Thoracic aorta (tissue), 2 donors: ENCODE measurements around the gene HOMER1. TPM values are rescaled to one million over a fixed set of nuclear protein-coding genes. Genes with fewer than 3 reads are reported as not detected.

Experiments
- ATAC-seq: fragments of 150-250 bp; one replicate; pipeline ENCODE4 v1.8.0; 2017; ENCODE audit warnings: low read depth; ENCODE audit not compliant: insufficient number of reproducible peaks, low FRiP score
- DNase-seq: peaks from one replicate; pipeline ENCODE4 v3.0.0-alpha.2; 2020; ENCODE audit warnings: low spot score
- H3K27ac ChIP-seq, 2 donors: fragments of 200-600 bp; sonication (generic); 1 replicate in 1 of 2; 2 replicates in 1 of 2; pipeline ENCODE4 v1.5.1; 2016; ENCODE audit warnings: mild to moderate bottlenecking in 2 of 2, moderate library complexity in 2 of 2
- H3K27me3 ChIP-seq: fragments of 200-600 bp; sonication (generic); replicated peaks from 2 replicates; pipeline ENCODE4 v1.6.0; 2016; ENCODE audit warnings: mild to moderate bottlenecking; ENCODE audit not compliant: insufficient read depth
- H3K36me3 ChIP-seq: fragments of 200-600 bp; sonication (generic); one replicate; pipeline ENCODE4 v1.5.1; 2016
- H3K4me1 ChIP-seq, 2 donors: fragments of 200-600 bp; sonication (generic); 1 replicate in 1 of 2; 2 replicates in 1 of 2; pipeline versions ENCODE4 v1.5.1 to v1.6.0; 2016; ENCODE audit warnings: low read depth in 2 of 2, mild to moderate bottlenecking in 1 of 2; ENCODE audit not compliant: control insufficient read depth in 1 of 2
- H3K4me3 ChIP-seq: fragments of 200-600 bp; sonication (generic); 2 replicates; pipeline ENCODE4 v1.5.1; 2016; ENCODE audit warnings: mild to moderate bottlenecking
- H3K9me3 ChIP-seq: fragments of 200-600 bp; sonication (generic); 2 replicates; pipeline ENCODE4 v1.5.1; 2016
- CTCF ChIP-seq: fragments of 200-600 bp; sonication (generic); IDR thresholded peaks from one replicate; pipeline ENCODE4 v1.5.1; 2019; ENCODE audit warnings: antibody characterized with exemption
- total RNA-seq, 2 donors: library from RNA; depleted of rRNA; stranded (reverse); fragments of >200 nt; gene quantifications; one replicate each; pipeline versions ENCODE4 v1.1.0 to v1.2.3, GENCODE V29; 2016

Gene HOMER1
- total RNA-seq, 2 donors from 2014 or later: 2.4 to 7.8 TPM

- Histone ChIP-seq H3K4me3 (no peak overlapping the region), H3K4me1 (peaks cover 0 to 2% of the 10 kb centered on the region in 2 donors), H3K9me3 (no peaks in the 10 kb centered on the region), H3K36me3 (no peaks in the 10 kb centered on the region), H3K27me3 (no peaks in the 10 kb centered on the region), H3K27ac (no peak overlapping the region)
- no peak for TF ChIP-seq CTCF
- ATAC-seq: no peak
- no peak for DNase-seq
Measured at GRCh38 chr5:79489773-79490172, 24.2 kb downstream of the HOMER1 start.

DNA sequence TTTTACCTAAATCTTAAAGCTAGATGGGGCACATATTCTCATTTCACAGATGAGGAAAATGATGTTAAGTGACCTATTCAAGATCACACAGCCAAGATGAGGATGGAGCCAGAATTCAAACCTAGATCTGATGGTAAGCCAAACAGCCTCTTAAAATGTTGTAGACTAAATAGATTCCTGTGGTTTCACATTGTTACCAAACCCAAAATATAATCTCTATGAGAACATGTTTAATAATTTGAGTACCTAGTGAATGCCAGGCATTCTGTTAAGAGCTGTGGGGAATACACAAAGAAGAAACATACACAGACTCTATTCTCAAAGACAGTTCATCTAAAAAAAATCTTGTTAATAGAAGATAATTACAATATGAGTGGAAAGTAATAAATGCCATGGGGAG lies 25.2 kb downstream of the HOMER1 start:
- DNase-seq: no peak
- no peak for TF ChIP-seq CTCF
- Histone ChIP-seq H3K27me3 (no peaks in the 10 kb centered on the region), H3K4me1 (peaks cover 0 to 2% of the 10 kb centered on the region in 2 donors), H3K36me3 (no peaks in the 10 kb centered on the region), H3K9me3 (no peaks in the 10 kb centered on the region), H3K4me3 (no peak overlapping the region), H3K27ac (no peak overlapping the region)
- no peak for ATAC-seq

- ATAC-seq: no peak
Measured at GRCh38 chr5:79488058-79488457, 25.9 kb downstream of the HOMER1 start.

GRCh38 chr5:79487251-79487650 lies 26.7 kb downstream of the HOMER1 start:
- Histone ChIP-seq H3K4me1 (no peaks in the 10 kb centered on the region), H3K9me3 (no peaks in the 10 kb centered on the region), H3K27ac (no peak overlapping the region), H3K4me3 (no peak overlapping the region), H3K36me3 (no peaks in the 10 kb centered on the region), H3K27me3 (no peaks in the 10 kb centered on the region)
- no peak for DNase-seq
- no peak for ATAC-seq
- TF ChIP-seq CTCF: no peak

More at GRCh38 chr5:79488058-79488457, 25.9 kb downstream of the HOMER1 start:
- no peak overlapping the region for H3K4me3 ChIP-seq
- no peak for DNase-seq
- no peaks in the 10 kb centered on the region for H3K27me3 ChIP-seq
- no peaks in the 10 kb centered on the region for H3K4me1 ChIP-seq
- no peak for TF ChIP-seq CTCF
- no peaks in the 10 kb centered on the region for H3K36me3 ChIP-seq
- H3K27ac ChIP-seq: no peak overlapping the region
- H3K9me3 ChIP-seq: no peaks in the 10 kb centered on the region

- TF ChIP-seq CTCF: no peak
- Histone ChIP-seq H3K4me3 (no peak overlapping the region), H3K27ac (no peak overlapping the region), H3K4me1 (no peaks in the 10 kb centered on the region), H3K36me3 (no peaks in the 10 kb centered on the region), H3K9me3 (no peaks in the 10 kb centered on the region), H3K27me3 (no peaks in the 10 kb centered on the region)
- DNase-seq (no peak), ATAC-seq (no peak)
Measured at GRCh38 chr5:79486116-79486515, 27.8 kb downstream of the HOMER1 start.
